ENCODE results near the gene KCNH4.

The KCNH4 gene

DNA sequence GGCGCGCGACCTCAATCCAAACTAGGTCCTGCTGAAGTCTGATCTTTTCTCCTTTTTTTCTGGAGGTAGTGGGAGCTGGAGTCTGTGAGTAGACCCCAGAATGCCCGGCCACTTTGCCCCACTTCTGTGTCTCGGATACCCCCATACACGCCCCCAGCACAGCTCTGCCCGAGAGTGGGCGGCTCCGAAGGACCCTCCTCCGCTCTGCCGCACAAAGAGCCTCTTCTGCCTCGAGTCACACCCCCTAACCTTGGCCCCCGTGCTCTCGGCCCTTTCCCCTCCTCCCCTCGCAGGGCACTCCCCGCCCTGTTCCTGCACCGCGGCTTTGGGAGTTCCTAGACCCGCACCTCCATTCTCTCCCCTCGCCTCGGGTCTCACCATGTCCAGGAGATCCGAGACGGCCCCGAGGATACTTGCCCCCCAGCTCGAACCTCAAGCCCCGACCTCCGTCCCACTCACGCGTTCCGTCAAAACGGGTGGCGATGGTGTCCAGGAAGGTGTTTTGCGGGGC lies 476 bp downstream of the KCNH4 start:
- ChIA-PET POLR2A (no interaction called here), CTCF (interaction anchor here (0.5 to 3.0 kb wide), 14 partner anchors 10 to 347 kb away, joined by 3 to 15 read pairs (median 4); partner anchors contain the start of gene GHDC)
- no peak for DNase-seq (ENCODE audit: low read depth, low spot score)
- TF ChIP-seq, protein P1, sequence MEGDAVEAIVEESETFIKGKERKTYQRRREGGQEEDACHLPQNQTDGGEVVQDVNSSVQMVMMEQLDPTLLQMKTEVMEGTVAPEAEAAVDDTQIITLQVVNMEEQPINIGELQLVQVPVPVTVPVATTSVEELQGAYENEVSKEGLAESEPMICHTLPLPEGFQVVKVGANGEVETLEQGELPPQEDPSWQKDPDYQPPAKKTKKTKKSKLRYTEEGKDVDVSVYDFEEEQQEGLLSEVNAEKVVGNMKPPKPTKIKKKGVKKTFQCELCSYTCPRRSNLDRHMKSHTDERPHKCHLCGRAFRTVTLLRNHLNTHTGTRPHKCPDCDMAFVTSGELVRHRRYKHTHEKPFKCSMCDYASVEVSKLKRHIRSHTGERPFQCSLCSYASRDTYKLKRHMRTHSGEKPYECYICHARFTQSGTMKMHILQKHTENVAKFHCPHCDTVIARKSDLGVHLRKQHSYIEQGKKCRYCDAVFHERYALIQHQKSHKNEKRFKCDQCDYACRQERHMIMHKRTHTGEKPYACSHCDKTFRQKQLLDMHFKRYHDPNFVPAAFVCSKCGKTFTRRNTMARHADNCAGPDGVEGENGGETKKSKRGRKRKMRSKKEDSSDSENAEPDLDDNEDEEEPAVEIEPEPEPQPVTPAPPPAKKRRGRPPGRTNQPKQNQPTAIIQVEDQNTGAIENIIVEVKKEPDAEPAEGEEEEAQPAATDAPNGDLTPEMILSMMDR (IDR thresholded peaks at IDR 0.05; ENCODE audit: insufficient read depth, low read length, missing control alignments), result no peak
- no peak overlapping the region for H3K4me3 ChIP-seq (ENCODE audit: low read depth, low read length)

DNA sequence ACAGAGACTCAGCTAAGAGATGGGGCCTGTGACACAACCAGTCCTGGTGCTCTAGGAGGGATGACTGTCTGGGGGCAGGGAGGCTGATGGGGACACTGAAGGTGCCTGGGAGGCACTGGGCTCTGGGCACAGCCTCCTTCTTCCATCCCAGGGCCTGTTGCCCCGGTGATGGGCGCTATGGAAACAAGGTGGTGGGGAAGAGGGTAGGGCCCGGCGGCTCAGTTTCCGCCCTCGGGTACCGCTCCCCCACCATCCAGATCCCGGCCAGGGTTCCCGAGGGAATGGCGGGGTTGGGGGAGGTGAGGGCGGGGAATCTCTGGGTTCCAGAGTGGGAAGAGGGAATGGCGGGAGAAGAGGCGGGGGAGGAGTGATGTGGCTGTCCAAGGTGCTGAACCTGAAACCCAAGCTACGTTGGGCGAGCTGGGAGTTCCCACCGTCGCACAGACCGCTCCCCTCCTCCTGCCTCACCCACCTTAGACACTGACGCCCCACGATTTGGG lies 981 bp downstream of the KCNH4 start:
- CTCF ChIA-PET, result interaction anchor here (0.8 to 3.0 kb wide), 9 partner anchors 10 to 347 kb away, joined by 3 to 15 read pairs (median 5); partner anchors contain the start of gene GHDC
- H3K4me3 ChIP-seq (ENCODE audit: low read depth, low read length), result no peak overlapping the region
- TF ChIP-seq, protein P1 (IDR thresholded peaks at IDR 0.05; ENCODE audit: insufficient read depth, low read length, missing control alignments), result no peak
- POLR2A ChIA-PET, result interaction anchor here (1.0 kb wide), 1 partner anchor 24 kb away, joined by 4 read pairs; the partner anchor contains the start of gene RAB5C
- no peak for DNase-seq (ENCODE audit: low read depth, low spot score)

DNA sequence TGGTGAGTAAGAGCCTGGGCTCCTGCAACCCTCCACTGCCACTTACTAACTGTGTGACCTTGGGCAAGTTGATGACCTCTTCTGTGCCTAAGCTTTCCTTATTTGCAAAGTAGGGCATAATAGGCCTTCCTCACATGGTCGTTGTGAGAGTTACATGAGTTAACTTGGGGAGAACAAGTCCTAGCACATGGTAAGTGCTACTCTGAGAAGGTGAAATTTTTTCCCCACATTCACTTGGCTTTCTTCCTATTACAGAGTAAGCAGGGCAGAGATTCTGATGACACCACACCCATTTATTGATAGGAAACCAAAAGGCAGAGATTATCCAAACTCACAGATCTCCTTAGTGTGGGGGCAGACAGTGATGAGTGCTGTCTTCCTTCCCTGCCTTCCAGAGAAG lies 1.6 kb downstream of the KCNH4 start:
- TF ChIP-seq, protein P1 (IDR thresholded peaks at IDR 0.05; ENCODE audit: insufficient read depth, low read length, missing control alignments), result no peak
- DNase-seq (ENCODE audit: low read depth, low spot score), result no peak
- H3K4me3 ChIP-seq (ENCODE audit: low read depth, low read length), result no peak overlapping the region
- POLR2A ChIA-PET, result interaction anchor here (1.0 kb wide), 1 partner anchor 24 kb away, joined by 4 read pairs; the partner anchor contains the start of gene RAB5C
- CTCF ChIA-PET, result interaction anchor here (1.3 to 3.0 kb wide), 3 partner anchors 8 to 16 kb away, joined by 3 to 15 read pairs (median 5); partner anchors contain the start of gene GHDC

DNA sequence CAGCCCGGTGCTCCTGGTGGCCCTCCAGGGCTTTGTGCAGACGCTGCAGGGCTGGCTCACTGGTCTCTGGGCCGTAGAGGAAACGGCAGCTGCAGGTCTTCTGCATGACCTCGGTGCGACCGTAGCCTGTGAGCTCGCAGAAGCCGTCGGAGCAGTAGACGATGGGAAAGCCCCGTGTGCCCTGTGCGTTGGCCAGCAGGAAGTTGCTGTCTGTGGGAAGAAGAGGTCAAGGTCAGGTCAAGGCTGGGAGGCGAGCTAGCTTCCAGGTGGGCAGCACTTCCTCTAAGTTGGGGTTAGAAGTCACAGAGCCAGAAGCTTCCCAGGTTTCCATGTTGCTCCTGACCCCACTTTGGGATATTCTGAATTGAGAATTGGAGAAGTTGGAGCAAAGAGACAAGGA lies 2.1 kb downstream of the KCNH4 start:
- no peak overlapping the region for H3K4me3 ChIP-seq (ENCODE audit: low read depth, low read length)
- TF ChIP-seq, protein P1 (IDR thresholded peaks at IDR 0.05; ENCODE audit: insufficient read depth, low read length, missing control alignments), result no peak
- DNase-seq (ENCODE audit: low read depth, low spot score), result no peak
- POLR2A ChIA-PET, result no interaction called here
- CTCF ChIA-PET, result interaction anchor here (1.3 to 1.5 kb wide), 2 partner anchors 9 to 16 kb away, joined by 3 to 5 read pairs; no protein-coding TSS in a partner anchor

DNA sequence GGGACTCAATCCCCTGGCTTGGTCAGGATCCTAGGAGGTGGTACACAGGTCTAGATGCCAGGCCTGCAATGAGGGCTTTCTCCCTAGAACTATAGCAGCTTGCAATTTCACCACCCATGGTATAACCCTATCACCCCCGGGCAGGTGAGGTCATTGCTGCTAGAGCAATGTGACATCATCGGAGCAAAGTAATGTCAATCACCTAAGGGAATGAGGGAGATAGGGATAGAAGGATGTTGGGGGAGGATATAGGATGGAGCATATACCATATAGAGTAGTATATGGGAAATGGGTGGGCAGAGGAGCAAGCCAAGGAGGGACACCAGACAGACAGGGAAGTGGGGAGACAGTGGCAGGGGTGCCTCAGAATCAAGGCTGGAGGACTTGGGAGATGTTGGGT lies 3.3 kb downstream of the KCNH4 start:
- TF ChIP-seq, protein P1 (IDR thresholded peaks at IDR 0.05; ENCODE audit: insufficient read depth, low read length, missing control alignments), result no peak
- ChIA-PET CTCF (no interaction called here), POLR2A (no interaction called here)
- DNase-seq (ENCODE audit: low read depth, low spot score), result no peak
- H3K4me3 ChIP-seq (ENCODE audit: low read depth, low read length), result no peak overlapping the region

DNA sequence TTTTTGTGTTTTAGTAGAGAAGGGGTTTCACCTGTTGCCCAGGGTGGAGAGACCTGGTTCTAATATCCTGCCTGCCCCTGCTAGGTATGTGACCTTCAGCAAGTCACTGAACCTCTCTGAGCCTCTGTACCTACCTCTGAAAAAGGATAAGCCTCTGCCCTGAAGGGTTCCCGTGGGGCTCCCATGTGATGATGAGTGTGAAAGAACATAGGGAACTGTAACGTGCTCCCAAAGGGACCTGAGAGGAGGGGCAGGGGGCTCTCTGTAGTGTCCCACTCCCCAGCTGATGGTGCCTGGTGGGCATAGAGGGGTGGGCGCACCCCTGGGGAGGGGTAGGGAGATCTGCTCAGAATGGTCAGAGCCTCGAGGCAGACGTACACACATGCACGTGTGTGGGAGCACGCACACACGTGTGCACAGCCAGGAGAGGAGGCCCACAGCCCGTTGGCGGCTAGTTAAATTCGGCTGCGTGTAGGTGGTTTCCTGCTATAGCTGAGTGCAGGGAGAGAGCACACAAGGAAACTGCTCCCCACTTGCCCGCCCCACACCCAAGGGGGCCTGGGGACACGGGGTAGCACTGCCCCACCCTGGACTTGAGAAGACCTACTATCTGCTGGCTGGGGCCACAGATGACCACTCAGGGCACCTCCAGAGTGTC lies 6.7 kb downstream of the KCNH4 start:
- ChIA-PET CTCF (interaction anchor here (1.6 kb wide), 1 partner anchor 10 kb away, joined by 5 read pairs; no protein-coding TSS in a partner anchor), POLR2A (no interaction called here)
- TF ChIP-seq, protein P1 (IDR thresholded peaks at IDR 0.05; ENCODE audit: insufficient read depth, low read length, missing control alignments), result no peak
- DNase-seq (ENCODE audit: low read depth, low spot score), result no peak
- no peak overlapping the region for H3K4me3 ChIP-seq (ENCODE audit: low read depth, low read length)
